HG02759 (cell line): ENCODE data around the gene ERCC5.
A peak's percentile ranks its signal among the peaks of the same experiment; 100 is the strongest.

ENCODE experiments used
- ATAC-seq: cut with Tn5 transposase; IDR thresholded peaks from one replicate; pipeline ENCODE4 v1.9.1; 2021; ENCODE audit warnings: mild to moderate bottlenecking, moderate library complexity; ENCODE audit not compliant: unreplicated experiment

The ERCC5 gene

GRCh38 chr13:102845630-102846260, at the start of gene ERCC5:
ERCC5 (plus strand) TSS chr13:102846032; CDS start chr13:102846267, 235 bp downstream.
- peak; percentile 86 for ATAC-seq

GRCh38 chr13:102798581-102799425, 47.0 kb upstream of the ERCC5 start, which contains the start of the genes BIVM and POGLUT2:
BIVM (plus strand) TSS chr13:102799119; CDS start chr13:102807268, 8,149 bp downstream.
POGLUT2 (minus strand) TSS chr13:102798976; CDS start chr13:102798670, 306 bp downstream.
- peak; percentile 78 for ATAC-seq

GRCh38 chr13:102799426-102800144, 46.2 kb upstream of the ERCC5 start:
- ATAC-seq: peak; percentile 6

GRCh38 chr13:102800145-102801041, 45.4 kb upstream of the ERCC5 start:
- ATAC-seq: peak; percentile 80

GRCh38 chr13:102805680-102806079, 40.2 kb upstream of the ERCC5 start:
- ATAC-seq: no peak

GRCh38 chr13:102807699-102808098, 38.1 kb upstream of the ERCC5 start:
- ATAC-seq: no peak

- no peak for ATAC-seq
Measured at GRCh38 chr13:102812611-102813287, 33.1 kb upstream of the ERCC5 start.

- peak; percentile 40 for ATAC-seq
Measured at GRCh38 chr13:102814025-102814607, 31.7 kb upstream of the ERCC5 start.

GRCh38 chr13:102814793-102815192, 31.0 kb upstream of the ERCC5 start:
- no peak for ATAC-seq

GRCh38 chr13:102815788-102816187, 30.0 kb upstream of the ERCC5 start:
- ATAC-seq: no peak

GRCh38 chr13:102816708-102817107, 29.1 kb upstream of the ERCC5 start:
- no peak for ATAC-seq

- no peak for ATAC-seq
Measured at GRCh38 chr13:102817241-102817640, 28.6 kb upstream of the ERCC5 start.

GRCh38 chr13:102817907-102818306, 27.9 kb upstream of the ERCC5 start:
- no peak for ATAC-seq

GRCh38 chr13:102825400-102825799, 20.4 kb upstream of the ERCC5 start:
- ATAC-seq: no peak

- no peak for ATAC-seq
Measured at GRCh38 chr13:102825921-102826706, 19.7 kb upstream of the ERCC5 start.

GRCh38 chr13:102830646-102831045, 15.2 kb upstream of the ERCC5 start:
- no peak for ATAC-seq

GRCh38 chr13:102836471-102836870, 9.4 kb upstream of the ERCC5 start:
- ATAC-seq: no peak

GRCh38 chr13:102838273-102838672, 7.6 kb upstream of the ERCC5 start:
- no peak for ATAC-seq

- ATAC-seq: no peak
Measured at GRCh38 chr13:102838982-102839381, 6.8 kb upstream of the ERCC5 start.
